ENCODE results near the gene CHRND.
A peak's percentile ranks its signal among the peaks of the same experiment; 100 is the strongest.
"Not testable (repeated sequence)": the region's sequence is repeated elsewhere in the genome, so short reads cannot be mapped to it uniquely, and the experiment has no call there.

CHRND gene

DNA sequence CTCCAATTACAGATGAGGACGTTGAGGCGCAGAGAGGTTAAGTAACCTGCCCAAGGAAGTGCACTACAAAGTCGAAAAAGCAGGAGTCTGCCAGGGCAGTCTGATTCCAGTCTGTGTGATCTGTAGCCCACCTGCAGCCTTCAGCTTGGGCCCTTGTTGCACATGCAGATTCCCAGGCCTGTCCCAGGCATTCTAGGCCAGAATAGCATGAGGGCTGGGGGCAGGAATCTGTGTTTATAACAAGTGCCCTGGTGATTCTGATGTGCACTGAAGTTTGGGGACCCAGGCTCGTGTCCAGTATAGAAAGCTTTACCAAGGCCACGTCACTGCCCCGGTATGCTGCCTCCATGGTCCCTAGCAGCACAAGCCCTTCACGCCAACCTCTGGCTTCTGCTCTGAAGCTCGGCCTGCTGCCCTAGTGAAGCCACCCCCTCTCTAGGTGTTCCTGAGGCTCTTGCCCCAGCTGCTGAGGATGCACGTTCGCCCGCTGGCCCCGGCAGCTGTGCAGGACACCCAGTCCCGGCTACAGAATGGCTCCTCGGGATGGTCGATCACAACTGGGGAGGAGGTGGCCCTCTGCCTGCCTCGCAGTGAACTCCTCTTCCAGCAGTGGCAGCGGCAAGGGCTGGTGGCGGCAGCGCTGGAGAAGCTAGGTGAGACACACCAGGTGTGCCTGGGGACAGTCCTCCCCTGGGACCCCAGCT is 18.1 kb downstream of the CHRND start:
- DNase-seq, result no peak

DNA sequence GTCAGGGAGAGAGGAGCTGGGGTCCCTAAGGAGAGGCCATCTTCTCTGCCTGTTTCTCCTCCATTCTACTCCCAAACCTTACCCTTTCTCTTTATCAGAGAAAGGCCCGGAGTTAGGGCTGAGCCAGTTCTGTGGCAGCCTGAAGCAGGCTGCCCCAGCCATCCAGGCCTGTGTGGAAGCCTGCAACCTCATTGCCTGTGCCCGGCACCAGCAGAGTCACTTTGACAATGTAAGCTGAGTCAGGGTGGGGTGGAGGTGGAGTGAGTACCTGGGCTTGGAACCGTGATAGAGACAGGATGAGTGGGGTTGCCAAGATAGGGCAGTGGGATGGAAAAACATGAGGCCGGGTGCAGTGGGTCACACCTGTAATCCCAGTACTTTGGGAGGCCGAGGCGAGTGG is 18.7 kb downstream of the CHRND start:
- no peak for DNase-seq

DNA sequence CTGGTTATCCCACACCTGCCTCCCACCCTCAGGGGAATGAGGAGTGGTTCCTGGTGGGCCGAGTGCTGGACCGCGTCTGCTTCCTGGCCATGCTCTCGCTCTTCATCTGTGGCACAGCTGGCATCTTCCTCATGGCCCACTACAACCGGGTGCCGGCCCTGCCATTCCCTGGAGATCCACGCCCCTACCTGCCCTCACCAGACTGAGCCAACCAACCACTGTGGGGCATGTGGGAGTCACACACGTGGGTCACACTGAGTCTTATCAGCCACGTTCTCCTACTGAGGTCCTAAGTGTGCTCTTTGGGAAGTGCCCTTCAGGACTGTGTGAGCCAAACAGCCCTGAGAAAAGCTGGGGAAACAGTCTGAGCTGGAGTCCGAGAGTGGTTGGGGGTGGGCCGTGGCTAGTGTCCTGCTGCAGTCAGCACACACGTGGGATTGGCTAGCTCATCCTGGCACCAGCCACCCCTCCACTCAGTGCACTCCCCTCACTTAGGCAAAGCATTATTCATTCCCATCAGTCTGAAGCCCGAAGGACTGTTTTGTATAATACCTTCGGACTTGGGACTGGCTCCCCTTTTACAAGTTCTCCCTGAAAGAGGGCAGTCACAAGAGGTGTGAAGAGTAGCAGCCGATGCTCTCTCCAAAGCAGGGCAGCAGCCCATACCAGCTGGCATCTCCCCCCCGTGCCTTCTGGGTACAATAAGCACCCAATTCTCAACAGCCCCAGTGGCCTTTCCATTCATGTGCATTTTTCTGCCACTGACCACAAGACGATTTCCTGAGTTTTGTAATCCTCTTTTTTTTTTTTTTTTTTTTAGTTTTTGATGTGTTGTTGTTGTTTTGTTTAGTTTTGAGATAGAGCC is 19.8 kb downstream of the CHRND start:
- no peak for DNase-seq

DNA sequence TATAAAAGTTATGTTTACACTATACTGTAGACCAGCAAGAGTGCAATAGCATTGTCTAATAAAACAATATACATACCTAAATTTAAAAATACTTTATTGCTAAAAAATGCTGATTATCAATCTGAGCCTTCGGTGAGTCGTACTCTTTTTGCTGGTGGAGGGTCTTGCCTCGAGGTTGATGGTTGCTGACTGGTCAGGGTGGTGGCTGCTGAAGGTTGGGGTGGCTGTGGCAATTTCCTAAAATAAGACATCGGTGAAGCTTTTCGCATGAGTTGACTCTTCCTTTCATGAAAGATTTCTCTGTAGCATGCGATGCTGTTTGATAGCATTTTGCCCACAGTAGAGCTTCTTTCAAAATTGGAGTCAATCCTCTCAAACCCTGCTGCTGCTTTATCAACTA is 22.0 kb downstream of the CHRND start:
- no peak for DNase-seq

DNA sequence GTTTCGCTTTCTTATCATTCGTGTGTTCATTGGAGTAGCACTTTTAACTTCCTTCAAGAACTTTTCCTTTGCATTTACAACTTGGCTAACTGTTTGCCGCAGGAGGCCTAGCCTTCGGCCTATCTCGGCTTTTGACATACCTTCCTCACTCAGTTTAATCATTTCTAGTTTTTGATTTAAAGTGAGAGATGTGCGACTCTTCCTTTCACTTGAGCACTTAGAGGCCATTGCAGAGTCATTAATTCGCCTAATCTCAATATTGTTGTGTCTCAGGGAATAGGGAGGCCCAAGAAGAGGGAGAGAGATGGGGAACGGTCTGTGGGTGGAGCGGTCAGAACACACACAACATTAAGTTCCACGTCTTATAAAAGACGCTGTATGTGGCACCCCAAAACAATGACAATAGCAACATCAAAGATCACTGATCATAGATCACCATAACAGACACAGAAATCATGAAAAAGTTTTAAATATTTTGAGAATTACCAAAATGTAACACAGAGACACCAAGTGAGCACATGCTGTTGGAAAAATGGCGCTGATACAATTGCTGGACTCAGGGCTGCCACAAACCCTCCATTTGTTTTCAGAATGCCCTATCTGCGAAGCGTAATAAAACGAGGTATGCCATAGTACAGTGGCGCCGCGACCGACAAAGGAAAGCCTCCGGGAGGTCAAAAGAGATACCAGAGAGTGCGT is 23.8 kb downstream of the CHRND start:
- DNase-seq, result no peak

GRCh38 chr2:232550354-232551249 is 24.6 kb downstream of the CHRND start, which contains the start of the genes EIF4E2 and TIGD1:
EIF4E2 (plus strand) TSS chr2:232550689; CDS start chr2:232550725, 36 bp downstream.
TIGD1 (minus strand) TSS chr2:232550557; CDS start chr2:232549882, 675 bp downstream.
- DNase-seq, result peak; percentile 90

- no peak for DNase-seq
Observed at GRCh38 chr2:232551250-232551638, 25.3 kb downstream of the CHRND start.

DNA sequence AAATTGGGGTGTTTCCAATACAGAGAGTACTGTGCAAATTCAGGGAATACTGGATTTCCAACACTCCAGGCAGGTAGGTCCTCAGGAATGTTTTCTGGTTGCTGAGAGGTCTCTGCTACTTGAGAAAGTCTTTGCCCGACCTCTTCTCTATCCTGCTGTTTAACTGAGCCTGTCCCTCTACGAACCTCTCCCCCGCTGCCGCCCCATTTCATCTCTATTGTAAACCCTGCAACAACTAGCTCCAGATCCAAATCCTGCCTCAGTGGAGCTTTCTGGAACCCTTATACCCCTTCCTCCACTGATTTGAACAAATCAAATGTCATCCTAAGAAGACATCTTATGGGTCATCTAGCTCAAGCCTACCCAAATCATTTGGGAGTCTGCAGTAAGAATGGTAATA is 25.8 kb downstream of the CHRND start:
- no peak for DNase-seq

- DNase-seq, result no peak
Observed at GRCh38 chr2:232556426-232556825, 30.5 kb downstream of the CHRND start.

DNA sequence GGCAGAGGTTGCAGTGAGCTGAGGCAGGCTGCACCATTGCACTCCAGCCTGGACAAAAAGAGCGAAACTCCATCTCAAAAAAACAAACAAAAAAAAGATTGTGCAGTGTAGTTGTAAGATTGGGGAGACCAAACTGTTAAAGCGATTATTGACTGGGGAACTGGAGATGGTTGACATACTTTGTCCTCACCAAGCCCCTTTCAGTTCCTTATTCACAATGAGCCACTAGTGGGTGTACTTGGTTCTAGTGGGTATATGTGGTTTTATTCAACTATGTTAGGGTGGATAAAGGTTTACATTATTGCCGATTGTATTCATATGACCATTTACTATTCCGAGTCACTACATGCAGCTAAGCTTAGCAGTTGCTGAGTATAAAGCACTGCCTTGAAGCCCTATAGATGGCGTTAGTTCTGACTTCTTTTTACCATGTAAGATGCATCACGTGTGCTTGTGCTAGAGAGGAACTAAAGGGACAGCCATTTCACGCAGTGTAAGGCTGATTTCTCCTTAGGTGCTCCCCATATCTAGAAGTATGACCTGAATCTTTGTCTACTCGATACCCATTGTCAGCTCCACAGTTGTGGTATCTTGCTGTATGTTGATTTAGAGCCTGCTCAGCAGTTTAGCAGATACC is 36.7 kb downstream of the CHRND start:
- DNase-seq, result no peak

DNA sequence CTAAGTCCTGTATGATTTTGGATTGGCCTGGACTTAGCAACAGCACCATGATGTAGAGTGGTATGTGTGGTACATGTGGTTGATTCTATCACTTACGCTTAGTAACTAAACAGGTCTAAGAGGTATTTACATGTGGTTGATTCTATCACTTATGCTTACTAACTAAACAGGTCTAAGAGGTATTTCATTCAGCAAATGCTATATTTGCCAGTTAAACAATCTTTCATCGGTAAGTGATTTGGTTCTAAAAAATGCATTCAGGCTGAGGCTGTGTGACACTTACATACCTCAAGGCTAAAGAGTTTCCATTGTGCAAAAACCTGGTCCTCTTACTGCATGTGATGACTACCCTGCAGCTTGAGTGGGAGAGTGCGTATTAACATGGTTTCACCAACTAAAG is 37.6 kb downstream of the CHRND start:
- no peak for DNase-seq

GRCh38 chr2:232567721-232568120 is 41.8 kb downstream of the CHRND start:
- DNase-seq, result no peak

DNA sequence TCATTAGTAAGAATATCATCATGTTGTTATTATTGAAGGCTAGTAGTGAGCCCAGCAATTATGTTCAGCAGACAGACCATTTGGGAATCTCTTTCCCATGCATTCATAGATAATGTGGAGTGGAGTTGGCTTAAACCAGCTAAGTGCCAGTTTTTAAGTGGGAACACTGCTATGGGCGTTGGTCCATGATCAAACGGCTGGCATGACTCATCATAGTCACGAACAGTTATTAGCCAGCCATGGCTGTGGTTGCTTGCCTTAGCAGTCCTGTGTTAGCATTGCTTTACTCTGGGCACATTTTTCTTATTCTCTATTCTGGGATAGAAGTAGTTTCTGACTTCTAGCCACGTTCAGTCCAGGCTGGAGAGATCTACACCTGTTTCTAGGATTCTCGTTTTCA is 42.2 kb downstream of the CHRND start:
- DNase-seq, result no peak

- DNase-seq, result no peak
Observed at GRCh38 chr2:232569541-232569940, 43.6 kb downstream of the CHRND start.

GRCh38 chr2:232570481-232570880 is 44.5 kb downstream of the CHRND start:
- DNase-seq, result not testable (repeated sequence)

DNA sequence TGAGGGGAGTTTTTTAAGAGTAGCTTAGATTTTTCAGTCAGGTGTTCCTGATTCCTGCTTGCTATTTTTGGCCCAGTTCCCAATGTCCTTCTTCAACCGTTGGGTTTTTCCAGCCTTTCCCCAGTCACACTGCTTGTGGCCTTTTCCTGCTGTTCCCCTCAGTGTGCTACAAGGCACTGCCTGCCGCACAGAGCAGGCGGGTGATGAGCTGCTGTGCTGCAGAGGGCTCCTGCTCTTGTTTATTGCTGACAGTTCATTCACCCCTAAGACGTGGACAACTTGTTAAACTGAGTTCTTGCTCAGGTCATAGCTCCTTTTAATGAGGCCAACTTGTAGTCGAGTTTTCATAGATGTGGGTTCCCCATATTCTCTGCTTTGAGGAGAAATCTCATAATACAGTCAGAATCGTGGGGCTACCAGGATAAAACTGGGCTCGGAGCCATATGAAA is 45.1 kb downstream of the CHRND start:
- no peak for DNase-seq

- DNase-seq, result no peak
Observed at GRCh38 chr2:232573042-232573441, 47.1 kb downstream of the CHRND start.

GRCh38 chr2:232573771-232574435 is 47.9 kb downstream of the CHRND start:
- no peak for DNase-seq

DNA sequence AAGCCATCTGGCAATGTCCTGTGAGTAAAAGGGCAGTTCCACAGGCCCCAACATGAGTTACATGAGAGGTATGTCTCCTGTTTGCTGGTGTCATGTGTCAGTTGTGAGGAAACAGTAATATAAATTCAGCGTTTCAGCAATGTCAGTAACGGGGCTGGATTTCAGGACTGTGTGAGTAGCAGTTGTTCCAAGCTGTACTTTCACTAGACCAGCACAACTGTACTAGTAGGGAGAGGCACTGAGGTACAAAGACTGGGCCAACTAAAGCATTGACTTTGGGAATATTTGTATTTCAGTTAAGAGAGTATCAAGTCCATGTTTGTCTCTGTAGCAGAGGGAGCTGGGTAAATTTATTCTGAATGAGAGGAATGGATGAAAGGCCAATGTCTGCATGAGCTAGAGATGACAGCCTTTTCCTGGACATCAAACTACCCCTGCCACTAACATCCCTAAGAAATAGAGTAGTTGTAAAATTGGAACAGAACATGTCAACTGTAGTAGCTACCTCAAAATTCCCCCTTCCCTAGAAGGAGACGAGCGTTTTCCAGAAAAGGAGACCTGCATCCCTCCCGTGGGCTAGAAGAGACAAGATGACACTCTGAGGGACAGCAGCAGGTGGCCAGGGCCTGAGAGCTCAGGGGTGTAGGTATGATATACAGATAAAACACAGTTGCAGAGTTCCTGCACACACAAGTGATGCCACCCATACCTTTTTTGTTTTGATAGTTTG is 48.9 kb downstream of the CHRND start:
- no peak for DNase-seq

GRCh38 chr2:232575404-232575746 is 49.4 kb downstream of the CHRND start:
- DNase-seq, result no peak

DNA sequence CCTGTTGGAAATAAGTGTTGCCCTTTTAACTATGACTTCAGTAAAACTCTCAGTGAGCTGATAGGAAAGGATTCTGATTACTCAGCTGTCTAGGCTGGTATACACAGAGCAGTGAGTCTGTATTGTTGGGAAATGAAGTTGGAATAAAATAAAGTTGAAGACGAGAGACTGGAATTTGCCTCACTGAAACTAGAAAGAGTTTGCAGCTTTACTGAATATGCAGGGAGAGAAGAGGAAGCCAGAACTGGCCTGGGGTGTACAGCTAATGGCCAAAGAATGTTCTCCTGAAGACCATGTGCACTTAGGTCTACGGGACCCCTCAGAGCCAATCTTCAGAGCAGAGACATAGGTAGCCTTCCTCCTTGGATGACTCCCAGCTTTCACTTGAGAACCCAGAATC is 51.0 kb downstream of the CHRND start:
- no peak for DNase-seq
